HG03060 (cell line): ENCODE data around the gene TEKT3.

ENCODE experiments used
- ATAC-seq: cut with Tn5 transposase; IDR thresholded peaks from one replicate; pipeline ENCODE4 v1.9.1; 2021; ENCODE audit warnings: low read depth, moderate number of reproducible peaks; ENCODE audit not compliant: unreplicated experiment

The TEKT3 gene

GRCh38 chr17:15341385-15341849 is at the start of gene TEKT3:
Gene TEKT3 (minus strand): TSS chr17:15341597. CDS start chr17:15331585, 10,012 bp downstream.
- no peak for ATAC-seq

DNA sequence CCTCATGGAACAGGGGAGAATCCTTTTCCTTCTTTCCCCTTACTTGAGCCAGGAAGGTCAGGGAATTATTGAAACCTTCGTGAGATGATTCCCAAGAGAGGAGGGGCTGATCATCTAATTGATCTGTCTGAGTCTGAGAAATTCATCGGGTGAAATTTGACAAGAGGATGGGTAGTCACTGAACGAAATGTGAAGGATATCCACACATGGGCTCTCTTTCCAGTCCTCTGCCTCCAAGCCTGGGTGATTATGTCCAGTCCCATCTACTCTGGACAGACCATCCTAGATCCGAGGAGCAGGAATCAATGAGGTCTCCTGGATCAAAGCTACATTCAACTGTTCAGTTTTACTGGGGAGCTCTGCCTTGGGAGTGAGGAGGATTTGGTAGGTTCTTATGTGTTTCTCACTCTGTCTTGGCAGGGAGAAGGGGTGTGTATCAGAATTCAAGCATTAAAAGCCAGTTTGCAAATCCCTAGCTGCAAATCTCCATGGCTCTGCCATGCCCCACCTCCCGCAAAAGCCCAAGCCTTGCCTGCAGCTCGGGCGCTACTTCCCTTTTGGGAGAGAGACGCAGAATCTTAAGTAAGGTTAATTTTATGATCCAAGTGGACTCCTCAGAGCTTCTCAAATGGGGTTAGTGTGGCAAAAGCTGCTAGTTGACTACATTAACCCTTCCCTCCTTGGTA is 47.1 kb upstream of the TEKT3 start:
- no peak for ATAC-seq

- ATAC-seq, result no peak
Measured at GRCh38 chr17:15386083-15386482, 44.7 kb upstream of the TEKT3 start.

DNA sequence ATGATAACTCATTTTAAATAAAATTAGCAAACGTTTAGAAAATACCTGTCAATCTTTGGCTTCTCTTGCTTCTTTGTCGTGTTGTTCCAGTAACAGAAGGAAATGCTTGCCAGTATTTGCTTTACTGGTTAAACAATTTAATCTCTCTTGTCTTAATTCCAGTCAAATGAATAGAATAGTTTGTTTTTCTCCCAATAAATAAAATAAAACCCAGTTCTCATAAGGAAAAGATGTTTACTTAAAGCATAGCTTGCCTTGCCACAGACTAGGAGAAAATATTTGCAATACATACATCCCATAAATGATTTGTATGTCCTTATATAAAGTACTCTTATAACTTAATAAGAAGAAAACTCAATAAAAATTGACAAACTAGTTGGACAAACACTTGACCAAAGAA is 43.9 kb upstream of the TEKT3 start:
- ATAC-seq, result no peak

- ATAC-seq, result no peak
Measured at GRCh38 chr17:15384142-15384787, 42.9 kb upstream of the TEKT3 start.

- no peak for ATAC-seq
Measured at GRCh38 chr17:15382914-15383313, 41.5 kb upstream of the TEKT3 start.

- no peak for ATAC-seq
Measured at GRCh38 chr17:15381707-15382106, 40.3 kb upstream of the TEKT3 start.

GRCh38 chr17:15380446-15380845 is 39.0 kb upstream of the TEKT3 start:
- ATAC-seq, result no peak

DNA sequence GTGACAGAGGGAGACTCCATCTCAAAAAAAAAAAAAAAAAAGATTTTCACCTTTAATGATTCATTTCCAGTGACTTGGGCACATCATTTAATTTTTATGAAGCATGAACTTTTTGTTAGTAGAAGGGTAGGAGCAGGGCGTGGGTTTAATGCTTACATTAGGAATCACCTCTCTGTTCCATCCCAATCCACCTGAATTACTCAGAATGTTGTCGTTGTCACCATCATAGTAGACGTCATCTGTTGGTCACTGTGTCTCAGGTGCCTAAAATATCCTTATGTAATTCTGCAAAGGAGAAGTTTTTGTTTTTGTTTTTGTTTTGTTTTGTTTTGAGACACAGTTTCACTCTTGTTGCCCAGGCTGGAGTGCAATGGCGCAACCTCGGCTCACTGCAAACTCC is 38.3 kb upstream of the TEKT3 start:
- ATAC-seq, result no peak

DNA sequence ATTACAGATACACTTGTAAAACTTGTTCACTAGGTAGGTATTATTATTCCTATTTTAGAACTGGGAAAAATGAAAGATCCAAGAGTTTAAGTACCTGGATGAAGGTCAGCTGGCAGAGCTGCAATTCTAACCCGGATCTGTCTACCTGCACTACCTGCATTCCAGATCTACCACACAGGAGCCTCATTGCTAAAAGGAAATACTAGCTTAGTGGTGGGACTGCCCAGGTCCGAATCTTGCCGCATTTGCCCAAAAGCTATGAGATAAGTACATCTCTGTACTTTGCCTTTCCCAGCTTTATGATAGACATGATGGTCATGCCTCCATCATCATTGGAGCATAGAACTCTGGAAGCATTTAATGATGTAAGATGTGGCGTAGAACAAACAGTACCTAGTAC is 36.8 kb upstream of the TEKT3 start:
- ATAC-seq, result no peak

- no peak for ATAC-seq
Measured at GRCh38 chr17:15377616-15378015, 36.2 kb upstream of the TEKT3 start.

DNA sequence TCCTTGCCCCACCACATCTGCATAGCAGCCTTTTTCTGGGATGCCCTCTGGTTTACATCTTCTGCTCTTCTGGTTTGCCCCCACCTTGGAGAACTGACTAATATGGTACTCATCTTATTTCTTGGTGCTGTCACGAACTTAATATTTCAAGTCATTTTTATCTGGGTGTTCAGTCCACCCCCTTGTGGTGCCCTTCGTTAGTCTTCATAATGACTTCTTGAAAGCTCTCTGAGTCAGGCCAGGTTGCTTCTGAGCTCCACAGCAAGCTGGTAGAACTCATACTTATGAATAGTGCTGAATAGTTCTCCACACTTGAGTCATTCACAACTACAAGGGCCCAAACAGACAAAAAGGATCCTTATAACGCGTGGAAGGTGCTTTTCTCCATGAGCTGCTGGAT is 35.8 kb upstream of the TEKT3 start:
- no peak for ATAC-seq

DNA sequence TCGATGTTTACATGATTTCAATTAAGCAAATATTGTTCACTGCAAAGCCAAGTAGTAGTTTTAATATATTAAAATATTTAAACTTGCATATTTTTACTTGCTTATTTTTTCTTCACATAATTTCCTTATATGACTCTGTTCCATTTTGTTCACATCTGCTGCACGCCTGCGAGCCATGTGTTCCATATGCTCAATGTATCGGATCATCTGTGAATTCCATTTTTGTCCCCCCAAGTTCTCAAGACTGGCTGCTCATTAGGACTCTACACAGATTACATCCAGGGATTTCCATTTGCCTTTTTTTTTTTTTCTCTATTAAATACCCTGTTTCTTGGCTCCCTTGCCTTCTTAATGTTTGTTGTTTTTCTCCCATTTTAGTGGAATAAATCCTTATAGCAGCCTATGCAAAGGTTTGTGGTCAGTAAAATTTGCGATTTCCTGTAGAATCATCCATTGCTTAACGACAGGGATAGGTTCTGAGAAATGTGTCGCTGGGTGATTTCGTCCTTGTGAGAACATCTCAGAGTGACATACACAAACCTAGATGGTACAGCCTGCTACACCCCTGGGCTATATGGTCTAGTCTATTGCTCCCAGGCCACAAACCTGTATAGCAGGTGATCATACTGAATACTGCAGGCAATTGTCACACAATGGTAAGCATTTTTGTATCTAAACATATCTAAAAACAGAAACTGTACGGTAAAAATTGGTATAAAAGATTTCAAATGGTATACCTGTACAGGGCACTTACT is 30.2 kb upstream of the TEKT3 start:
- ATAC-seq, result no peak

DNA sequence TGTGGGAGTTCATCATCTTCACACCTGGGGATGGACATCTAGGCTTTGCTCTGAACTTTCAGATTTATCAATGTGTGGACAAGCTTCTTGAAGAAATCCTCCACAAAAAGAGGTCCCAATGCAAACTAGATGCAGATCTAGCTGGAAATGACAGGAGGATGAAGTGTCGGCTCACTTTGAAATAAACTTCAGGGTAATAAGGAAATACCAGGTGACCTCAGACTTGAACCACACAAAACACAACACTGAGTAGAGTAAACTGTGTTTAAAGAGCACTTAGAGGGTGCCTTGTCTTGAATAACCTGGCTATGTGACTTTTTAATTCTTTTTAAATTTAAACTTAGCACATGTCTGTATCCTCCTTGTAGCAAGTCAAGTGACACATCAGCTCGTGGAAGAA is 27.2 kb upstream of the TEKT3 start:
- ATAC-seq, result no peak

DNA sequence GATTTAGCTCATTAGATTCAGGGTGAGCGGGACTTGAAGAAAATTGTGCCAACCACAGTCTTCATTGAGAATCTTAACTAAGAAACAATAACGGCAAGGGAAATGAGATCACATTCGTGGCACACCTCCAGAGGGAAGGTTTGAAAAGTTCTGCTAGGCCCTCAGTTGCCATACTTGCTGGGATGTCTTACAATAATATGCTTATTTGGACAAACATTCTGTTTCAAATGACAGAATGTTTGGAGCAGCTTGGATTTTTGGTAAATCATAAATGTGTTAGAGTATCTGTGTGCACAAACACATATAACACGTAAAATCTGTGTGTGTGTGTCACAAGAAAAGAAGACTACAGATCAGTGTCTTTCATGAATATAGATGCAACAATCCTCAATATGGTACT is 24.6 kb upstream of the TEKT3 start:
- no peak for ATAC-seq

DNA sequence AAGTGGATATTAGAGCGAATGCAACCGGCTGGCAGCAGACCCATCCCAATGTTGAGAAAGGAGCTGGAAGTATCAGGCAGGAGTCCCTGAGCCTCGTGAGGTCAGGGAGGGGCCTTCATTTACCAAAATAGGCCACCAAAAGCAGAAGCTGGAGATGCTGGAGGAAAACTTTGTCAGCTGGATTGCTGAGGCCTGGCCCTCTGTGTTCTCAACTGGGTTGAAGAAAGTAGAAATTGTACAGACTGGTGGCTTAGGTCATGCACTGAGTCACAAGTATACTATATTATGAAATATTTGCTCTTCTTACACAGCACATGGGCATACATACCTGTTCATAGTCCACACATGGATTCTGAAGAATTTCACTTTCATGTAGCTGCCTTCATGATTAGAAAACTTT is 23.2 kb upstream of the TEKT3 start:
- no peak for ATAC-seq

DNA sequence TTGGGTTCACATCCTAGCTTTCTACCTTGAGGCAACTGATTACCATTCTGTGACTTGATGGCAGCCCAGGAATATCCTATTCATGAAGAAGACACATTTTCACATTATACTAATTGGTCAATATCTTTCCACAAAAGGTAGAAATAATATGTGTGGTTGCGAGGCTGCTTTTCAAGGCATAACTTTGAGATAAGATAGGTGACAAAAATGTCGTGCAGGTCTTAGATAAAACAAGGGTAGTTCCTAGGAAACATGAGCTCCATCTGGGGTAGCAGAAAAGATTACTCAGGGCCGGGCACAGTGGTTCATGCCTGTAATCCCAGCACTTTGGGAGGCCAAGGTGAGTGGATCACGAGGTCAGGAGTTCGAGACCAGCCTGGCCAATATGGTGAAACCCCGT is 22.3 kb upstream of the TEKT3 start:
- no peak for ATAC-seq

- ATAC-seq, result no peak
Measured at GRCh38 chr17:15361592-15361991, 20.2 kb upstream of the TEKT3 start.

DNA sequence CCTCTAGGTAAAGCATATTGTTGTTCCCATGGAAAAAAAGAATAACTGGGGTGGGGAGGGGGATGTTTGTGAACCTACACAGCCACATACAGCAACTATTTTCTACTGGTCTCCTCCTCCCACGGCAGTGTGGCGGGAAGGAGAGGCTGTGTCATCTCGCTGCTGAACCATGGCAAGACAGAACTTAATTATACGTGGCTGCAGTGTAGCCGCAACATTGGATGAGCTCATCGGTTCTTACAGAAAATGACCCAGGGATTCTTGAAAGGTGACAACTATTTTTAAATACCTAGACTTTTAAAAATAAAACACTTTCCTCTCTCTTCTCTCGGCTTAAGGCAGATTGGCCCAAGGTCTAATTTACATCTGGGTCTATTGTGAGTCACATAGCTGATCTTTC is 19.8 kb upstream of the TEKT3 start:
- no peak for ATAC-seq

- ATAC-seq, result no peak
Measured at GRCh38 chr17:15354256-15354655, 12.9 kb upstream of the TEKT3 start.

- no peak for ATAC-seq
Measured at GRCh38 chr17:15351925-15352324, 10.5 kb upstream of the TEKT3 start.

GRCh38 chr17:15351478-15351840 is 10.1 kb upstream of the TEKT3 start:
- no peak for ATAC-seq
